Stimulated activated CD4-positive, alpha-beta T cell treated with anti-CD3 and anti-CD28 coated beads, Interleukin-2, amount 100 ng/mL, for 24 hours (primary cell): Measurements from ENCODE around the gene MLC1.

ENCODE experiments used
- DNase-seq, 2 donors: peaks; one replicate each; pipeline ENCODE4 v3.0.0-alpha.2; 2020

MLC1 gene

GRCh38 chr22:50014655-50015401, 70.4 kb downstream of the MLC1 start:
- DNase-seq, result no peak

GRCh38 chr22:50014053-50014501, 71.1 kb downstream of the MLC1 start:
- DNase-seq, result no peak

- no peak for DNase-seq
These were observed 72.7 kb downstream of the MLC1 start, which contains the start of gene IL17REL for GRCh38 chr22:50012211-50013181. Gene IL17REL, minus strand, starts transcription at chr22:50012765. Its CDS starts 119 bp downstream, at chr22:50012646.

- DNase-seq, result no peak
These were observed 73.6 kb downstream of the MLC1 start for GRCh38 chr22:50011447-50012210.

- DNase-seq, result peak; percentile 47 to 56
These were observed 74.4 kb downstream of the MLC1 start for GRCh38 chr22:50010676-50011446.

GRCh38 chr22:50009765-50010675, 75.2 kb downstream of the MLC1 start:
- DNase-seq, result no peak
